Activated T-cell treated with anti-CD3 and anti-CD28 coated beads, Interleukin-2, amount 50 U/mL, for 1 hour (primary cell): ENCODE measurements around the gene BEGAIN.
A peak's percentile ranks its signal among the peaks of the same experiment; 100 is the strongest.

Source experiments
- DNase-seq: peaks from one replicate; pipeline ENCODE4 v3.0.0-alpha.2; 2020

BEGAIN gene

DNA sequence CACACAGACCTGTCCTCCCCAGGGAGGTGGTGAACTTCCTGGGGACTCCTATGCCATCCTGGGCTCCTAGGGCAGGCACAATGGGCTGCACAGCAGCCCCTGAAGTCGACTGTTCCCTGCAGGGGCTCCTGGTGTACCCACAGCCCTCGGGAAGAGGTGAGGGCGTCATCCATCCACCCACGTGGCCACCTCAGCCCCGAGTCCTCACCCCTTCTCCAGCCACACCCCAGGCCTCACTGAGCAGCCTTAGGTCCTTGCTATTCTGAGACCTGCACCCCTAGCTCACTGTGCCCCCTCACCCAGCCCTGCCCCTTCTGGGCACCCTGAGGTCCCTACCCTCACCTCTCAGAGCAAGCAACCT is 38.9 kb downstream of the BEGAIN start:
- DNase-seq, result no peak

- DNase-seq, result no peak
Measured at GRCh38 chr14:100547633-100548294, 39.5 kb downstream of the BEGAIN start.

- DNase-seq, result no peak
Measured at GRCh38 chr14:100546051-100546443, 41.2 kb downstream of the BEGAIN start.

DNA sequence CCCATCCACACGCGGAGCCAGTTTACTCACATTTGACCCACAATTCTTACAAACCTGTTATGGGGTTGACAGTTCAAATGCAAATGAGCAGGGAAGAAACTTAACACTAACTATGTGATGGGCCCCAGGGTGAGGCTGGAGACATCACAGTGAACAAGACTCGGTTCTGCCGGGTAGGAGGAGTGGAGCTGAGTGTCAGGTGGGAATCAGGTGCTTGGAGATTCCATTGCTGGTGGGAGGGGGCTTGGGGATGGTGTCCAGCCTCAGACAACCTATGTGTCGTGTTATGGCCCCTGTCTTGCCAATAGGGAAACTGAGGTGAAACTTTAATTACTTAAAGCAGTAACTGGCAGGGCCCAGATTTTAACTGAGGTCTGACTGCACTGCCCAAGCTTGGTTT is 41.9 kb downstream of the BEGAIN start:
- DNase-seq, result no peak

GRCh38 chr14:100544506-100545141 is 42.6 kb downstream of the BEGAIN start:
- DNase-seq, result no peak

GRCh38 chr14:100543471-100544455 is 43.5 kb downstream of the BEGAIN start:
- no peak for DNase-seq

- no peak for DNase-seq
Measured at GRCh38 chr14:100542619-100543205, 44.5 kb downstream of the BEGAIN start.

- DNase-seq, result no peak
Measured at GRCh38 chr14:100541621-100542560, 45.3 kb downstream of the BEGAIN start.

DNA sequence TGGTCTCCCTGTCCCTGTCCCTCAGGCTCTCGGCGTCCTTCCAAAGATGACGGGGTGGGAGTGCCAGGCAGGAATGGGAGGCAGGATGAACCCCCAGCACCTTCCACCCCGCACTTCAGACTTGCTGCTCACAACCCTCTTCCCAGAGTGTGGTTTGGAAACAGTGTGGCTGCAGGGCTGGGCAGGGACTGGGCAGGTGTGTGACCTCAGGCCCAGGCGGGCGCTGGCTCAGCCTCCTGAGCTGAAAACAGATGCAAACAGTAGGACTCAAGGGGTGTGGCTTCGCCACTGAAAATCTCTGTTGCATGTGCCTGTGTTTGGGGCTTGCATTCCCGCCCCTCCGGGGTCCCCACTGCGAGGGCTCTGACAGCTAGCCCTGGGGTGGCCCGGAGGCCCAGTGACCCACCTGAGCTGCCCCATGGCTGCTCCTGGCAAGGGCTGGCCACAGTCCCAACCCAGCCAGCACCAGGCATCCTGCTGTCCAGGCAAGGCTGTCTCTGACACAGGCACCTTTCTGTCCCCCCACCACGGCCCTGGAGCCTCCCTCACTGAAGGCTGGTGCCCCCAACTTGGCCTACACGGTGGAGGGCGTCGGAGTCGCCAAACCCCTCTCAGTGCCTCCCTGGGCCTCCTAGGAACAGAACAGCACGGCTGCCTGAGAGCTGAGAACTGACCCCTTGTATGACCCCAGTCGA is 46.1 kb downstream of the BEGAIN start:
- no peak for DNase-seq

- DNase-seq, result no peak
Measured at GRCh38 chr14:100540141-100540925, 46.9 kb downstream of the BEGAIN start.

DNA sequence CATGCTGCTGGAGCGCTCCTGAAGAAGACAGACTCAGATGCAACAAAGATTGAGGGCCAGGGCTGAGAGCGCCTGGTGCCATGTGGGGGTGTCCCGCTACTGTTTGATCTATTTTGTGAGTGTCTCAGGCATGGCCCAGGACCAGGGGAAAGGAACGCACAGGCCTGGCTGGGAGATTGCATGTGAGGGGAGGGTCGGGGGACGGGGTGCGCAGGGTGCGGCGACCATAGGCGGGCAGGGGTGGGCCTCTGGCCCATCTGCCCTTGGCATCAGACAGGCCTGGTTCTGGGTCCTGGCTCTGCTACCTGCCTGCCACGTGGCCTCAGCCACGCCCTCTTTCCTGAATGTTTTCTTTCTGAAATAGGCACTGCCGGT is 47.5 kb downstream of the BEGAIN start:
- DNase-seq, result no peak

DNA sequence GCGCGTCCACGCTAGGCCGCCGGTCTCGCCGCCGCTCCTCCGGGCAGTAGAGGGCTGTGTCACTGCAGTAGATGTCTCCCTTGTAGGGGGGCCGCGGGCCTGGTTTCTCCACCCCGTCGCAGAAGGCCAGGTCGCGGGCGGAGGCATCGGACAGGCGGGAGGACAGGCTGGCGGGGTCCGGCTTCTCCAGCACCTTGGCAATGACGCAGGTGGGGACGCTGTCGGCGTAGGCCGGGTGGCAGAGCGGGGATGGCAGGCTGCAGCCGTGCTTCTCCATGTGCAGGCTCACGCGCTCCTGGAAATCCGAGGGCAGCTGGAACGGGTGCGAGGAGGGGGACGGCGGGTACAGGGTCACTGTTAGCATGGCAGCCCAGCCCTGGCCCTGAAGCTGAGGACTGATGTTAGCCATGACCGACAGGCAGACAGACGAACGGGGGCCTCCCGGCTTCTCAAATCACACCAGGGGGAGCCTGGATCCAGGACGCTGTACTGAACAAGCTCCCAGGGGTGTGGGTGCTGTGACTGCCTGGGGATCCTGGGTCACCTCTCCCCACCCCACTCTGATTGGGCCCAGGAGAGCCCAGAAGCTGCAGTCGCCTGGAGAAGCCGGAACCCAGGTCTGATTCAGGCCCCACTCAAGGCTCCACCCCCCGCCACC is 48.1 kb downstream of the BEGAIN start:
- DNase-seq, result no peak

- DNase-seq, result no peak
Measured at GRCh38 chr14:100538351-100539002, 48.7 kb downstream of the BEGAIN start.

DNA sequence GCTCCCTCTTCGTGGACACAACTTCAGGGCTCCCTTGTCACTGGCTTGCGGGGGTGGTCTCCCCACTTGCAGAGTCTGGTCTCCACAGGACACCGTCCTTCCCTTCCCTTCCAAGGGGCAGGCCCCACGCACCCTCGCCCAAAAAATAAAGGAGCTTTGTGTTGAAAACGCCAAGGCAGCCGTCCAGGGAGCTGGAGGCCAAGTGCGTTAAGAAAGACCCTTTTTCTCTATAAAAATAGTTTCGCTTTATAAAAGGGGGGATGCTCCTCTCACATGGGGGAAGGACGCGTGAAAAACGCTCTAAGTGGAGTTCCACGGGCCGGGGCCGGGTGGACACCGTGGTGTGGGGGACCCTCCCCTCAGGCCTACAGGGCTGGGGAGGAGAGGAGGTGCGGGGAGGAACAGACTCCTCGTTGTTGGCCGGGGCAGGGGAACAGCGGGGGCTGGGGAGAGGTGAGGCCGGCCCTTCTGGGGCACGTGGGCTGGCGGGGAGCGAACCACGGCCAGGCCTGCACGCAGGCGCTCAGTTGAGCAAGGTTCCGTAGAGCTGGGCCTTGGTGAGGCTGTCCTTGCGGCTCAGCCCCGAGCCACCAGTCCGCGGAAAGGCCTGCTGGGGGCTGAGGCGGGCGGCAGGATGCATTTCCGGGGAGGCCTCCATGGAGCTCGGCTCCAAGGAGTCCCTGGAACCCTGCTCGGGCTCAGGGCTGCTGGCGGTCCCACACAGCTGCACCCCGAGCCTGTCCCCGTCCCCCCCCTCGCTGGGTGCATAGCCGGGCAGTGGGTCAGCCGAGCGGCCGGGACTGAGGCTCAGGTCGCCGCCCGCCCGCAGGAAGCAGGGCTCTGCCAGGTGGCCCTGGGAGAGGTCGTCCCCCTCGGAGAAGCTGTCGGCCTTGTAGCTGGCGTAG is 49.5 kb downstream of the BEGAIN start:
- peak; percentile 5 for DNase-seq

GRCh38 chr14:100536721-100537445 is 50.3 kb downstream of the BEGAIN start:
- peak; percentile 5 for DNase-seq

DNA sequence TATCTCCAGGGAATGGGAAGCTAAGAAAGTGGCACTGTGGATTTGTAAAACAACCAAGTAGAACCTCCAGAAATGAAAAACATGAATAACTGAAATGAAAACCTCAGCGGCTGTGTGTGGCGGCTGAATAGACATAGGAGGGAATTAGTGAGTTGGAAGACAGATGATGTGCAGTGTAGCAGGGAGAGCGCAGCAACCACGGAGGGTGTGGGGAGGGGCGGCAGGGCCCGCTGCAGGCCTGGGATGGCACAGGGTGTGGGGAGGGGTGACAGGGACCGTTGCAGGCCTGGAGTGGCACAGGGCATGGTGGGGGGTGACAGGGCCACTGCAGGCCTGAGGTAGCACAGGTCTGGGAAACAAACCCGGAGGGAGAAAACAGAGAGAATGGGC is 51.1 kb downstream of the BEGAIN start:
- peak; percentile 4 for DNase-seq

- peak; percentile 10 for DNase-seq
Measured at GRCh38 chr14:100535287-100536120, 51.7 kb downstream of the BEGAIN start.
